NCI-H2196 treated with DMSO at 0.1 percent for 48 hours (cell line): Measurements from ENCODE around the gene TREX2.

Experiments
- DNase-seq: peaks from one replicate; lab custom pipeline; 2025; ENCODE audit not compliant: unreplicated experiment; lab: John Stamatoyannopoulos, UW

Gene TREX2

GRCh38 chrX:153445856-153446635, at the start of gene TREX2:
TREX2 (minus strand) TSS chrX:153446056; CDS start chrX:153445430, 626 bp downstream.
- DNase-seq, result no peak

GRCh38 chrX:153495362-153495751, 49.5 kb upstream of the TREX2 start:
- DNase-seq, result no peak

DNA sequence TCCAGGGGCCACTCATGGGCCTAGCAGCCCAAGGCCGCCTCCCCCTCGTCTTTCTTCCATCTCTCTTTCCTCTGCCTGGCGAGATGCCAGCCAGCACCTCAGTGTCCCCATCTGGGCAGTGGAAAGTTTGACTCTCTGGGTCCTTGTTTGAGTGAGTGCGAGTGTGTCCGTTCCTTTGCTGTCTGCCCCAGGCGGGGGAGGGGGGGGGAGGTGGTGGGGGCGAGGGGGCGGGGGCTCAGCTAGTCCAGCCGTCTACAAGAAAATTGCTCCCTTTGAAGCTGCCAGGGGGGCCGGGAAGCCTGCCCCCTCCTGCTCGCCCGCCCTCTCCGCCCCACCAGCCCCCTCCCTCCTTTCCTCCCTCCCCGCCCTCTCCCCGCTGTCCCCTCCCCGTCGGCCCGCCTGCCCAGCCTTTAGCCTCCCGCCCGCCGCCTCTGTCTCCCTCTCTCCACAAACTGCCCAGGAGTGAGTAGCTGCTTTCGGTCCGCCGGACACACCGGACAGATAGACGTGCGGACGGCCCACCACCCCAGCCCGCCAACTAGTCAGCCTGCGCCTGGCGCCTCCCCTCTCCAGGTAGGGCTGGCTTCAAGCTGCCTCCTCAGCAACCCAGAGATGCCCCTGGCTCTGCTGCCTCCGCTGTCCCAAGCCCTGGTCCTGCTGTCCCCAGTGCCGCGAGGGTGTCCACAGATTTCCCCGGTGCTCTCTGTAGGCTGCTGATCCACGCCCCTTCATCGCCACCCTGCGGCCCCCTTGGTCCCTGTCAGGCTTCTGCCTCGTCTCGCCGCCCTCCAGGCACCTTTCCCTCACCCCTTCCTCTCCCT, 48.9 kb upstream of the TREX2 start, which contains the start of gene BGN:
TSS of gene BGN (plus strand) at position 440 of the 821 bp plus-strand sequence. CDS start 9,652 bp downstream, outside the sequence.
- DNase-seq, result no peak

GRCh38 chrX:153494061-153494460, 48.2 kb upstream of the TREX2 start:
- DNase-seq, result no peak

DNA sequence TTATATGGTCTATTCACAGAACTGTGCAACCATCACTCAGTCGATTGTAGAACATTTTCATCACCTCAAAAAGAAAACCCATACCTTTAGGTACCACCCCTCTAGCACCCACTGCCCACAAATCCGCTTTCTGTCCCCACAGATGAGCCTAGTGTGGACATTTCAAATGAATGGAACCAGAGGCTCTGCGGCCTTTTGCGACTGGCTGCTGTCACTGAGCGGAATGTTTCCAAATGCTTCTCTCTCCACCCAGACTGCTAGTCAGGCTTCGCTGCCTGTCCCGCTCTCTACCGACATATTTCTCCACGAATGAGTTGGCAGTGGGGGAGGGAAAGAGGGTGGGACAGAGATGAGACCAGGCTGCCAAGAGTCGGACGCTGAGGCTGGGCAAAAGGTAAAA, 47.2 kb upstream of the TREX2 start:
- DNase-seq, result no peak

GRCh38 chrX:153492543-153492942, 46.7 kb upstream of the TREX2 start:
- no peak for DNase-seq

- DNase-seq, result no peak
Observed at GRCh38 chrX:153491918-153492317, 46.1 kb upstream of the TREX2 start.

- DNase-seq, result no peak
Observed at GRCh38 chrX:153491351-153491914, 45.6 kb upstream of the TREX2 start.

DNA sequence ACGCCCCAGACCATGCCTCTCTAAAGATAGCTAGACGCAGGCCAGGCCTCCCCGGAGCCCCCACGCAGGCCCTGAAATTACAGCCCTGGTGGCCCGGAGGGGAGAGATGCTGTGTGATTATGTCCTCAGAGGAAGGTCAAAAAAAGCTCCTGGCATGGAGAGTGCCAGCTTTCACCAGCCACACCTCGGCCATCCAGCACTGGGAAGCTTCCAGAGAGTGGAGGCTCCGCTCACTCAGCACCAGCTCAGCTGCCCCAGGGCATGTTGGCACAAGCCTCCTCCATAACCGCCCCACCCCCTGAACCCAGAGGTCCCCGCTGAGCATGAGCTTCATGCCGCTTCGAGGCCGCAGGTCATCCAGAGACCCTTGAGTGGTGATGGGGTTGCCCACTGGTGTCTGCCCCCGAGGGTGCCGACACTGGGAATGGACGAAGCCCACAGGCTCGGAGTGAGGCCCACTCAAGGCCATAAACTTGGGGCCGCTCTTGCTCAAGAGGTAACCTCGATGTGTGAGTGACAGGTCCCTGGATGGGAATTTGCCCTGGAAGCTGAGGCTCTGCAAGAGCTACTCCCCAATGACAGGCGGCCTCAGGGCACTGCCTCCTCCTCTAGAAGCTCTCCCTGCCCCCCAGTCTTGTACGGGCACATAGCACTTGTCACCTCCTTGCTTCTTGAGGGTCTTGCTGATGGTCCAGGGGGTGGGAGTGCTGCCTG, 44.5 kb upstream of the TREX2 start:
- DNase-seq, result no peak

GRCh38 chrX:153488231-153488914, 42.5 kb upstream of the TREX2 start:
- DNase-seq, result no peak

DNA sequence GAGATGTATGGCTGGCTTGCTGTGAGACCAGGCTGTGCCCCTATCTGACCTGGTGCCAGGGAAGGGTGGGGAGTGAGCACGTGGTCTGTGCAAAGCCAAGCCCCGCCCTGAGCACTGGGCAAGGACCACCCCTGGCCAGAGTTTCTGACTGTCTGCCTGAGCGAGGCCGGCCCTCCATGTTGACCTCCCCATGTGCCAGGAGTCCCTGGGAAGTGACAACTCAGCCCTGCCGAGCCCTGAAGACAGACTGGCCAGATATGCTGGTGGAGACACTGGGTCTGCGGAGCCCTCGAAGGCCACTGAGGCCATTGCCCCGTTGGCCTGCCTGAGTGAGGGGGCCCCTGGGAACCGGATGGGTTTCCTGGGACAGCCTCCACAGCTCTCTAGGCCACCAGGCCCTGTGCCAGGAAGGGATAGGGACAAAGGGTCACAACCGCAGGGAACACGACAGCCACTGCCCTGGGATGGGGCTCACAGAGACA, 41.8 kb upstream of the TREX2 start:
- no peak for DNase-seq

GRCh38 chrX:153486171-153486570, 40.3 kb upstream of the TREX2 start:
- DNase-seq, result no peak

- no peak for DNase-seq
Observed at GRCh38 chrX:153485396-153486080, 39.7 kb upstream of the TREX2 start.

DNA sequence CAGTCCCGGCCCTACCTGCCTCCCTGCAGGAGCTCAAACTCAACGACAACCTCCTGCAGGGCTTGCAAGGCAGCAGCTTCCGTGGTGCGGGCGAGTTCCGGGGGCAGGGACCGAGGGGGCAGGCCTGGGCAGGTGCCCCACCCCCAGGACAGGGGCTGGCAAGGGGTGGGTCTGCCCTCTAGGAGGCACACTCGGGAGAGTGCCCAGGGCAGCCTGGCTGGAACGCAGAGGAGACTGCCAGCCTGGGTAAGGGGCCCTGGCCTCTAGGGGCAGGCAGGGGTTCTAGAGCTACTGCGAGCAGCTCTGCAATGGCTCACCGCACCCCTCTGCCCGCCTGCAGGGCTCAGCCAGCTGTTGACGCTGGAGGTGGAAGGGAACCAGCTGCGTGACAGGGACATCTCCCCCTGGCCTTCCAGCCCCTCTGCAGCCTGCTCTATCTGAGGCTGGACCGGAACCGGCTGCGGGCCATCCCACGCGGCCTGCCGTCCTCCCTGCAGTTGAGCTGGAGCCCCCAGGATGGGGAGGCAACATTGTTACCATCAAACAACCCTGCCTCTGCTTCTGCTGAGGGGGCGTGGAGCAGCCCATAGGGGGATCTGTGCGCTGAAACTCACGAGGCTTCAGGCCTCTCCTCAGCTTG, 36.6 kb upstream of the TREX2 start:
- DNase-seq, result no peak

DNA sequence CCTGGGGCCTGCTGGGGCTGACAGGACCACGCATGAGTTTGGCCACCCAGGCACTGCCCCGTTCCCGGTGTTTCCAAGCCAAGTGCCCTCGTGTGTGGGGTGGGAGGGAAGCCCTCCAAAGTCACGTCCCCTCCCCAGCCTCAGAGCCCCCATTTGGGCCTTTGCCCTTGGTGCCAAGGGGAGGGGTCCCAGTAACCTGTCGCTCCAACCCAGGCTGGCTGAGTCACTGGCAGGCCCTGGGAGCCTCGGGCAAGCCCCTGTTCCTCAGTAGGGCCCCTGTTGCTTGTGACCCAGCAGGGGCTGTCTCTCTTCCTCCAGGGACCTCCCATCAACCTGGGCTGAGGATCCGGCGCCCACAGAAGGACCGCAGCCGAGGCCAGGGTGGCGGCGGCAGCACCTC, 35.2 kb upstream of the TREX2 start:
- DNase-seq, result no peak

GRCh38 chrX:153478746-153479145, 32.9 kb upstream of the TREX2 start:
- no peak for DNase-seq

DNA sequence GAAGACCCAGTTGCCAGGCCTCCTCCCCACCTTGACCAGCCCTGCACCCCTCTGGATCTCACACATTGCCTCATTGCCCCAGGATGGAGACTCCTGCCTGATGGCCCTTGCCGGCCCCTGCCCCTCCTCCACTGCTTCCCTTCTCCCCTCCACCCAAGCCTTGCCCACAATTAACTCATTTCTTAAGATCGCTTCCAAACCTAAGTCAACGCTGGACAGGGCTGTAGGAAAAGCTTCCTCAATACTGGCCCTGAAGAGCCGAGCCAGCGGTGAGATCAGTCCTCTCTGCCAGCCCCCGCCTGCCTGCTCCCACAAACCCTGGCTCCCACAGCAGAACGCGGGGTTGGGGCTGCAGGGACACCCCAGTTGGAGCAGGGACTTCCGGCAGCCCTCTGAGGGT, 32.0 kb upstream of the TREX2 start:
- DNase-seq, result no peak

GRCh38 chrX:153477364-153477857, 31.6 kb upstream of the TREX2 start:
- no peak for DNase-seq

DNA sequence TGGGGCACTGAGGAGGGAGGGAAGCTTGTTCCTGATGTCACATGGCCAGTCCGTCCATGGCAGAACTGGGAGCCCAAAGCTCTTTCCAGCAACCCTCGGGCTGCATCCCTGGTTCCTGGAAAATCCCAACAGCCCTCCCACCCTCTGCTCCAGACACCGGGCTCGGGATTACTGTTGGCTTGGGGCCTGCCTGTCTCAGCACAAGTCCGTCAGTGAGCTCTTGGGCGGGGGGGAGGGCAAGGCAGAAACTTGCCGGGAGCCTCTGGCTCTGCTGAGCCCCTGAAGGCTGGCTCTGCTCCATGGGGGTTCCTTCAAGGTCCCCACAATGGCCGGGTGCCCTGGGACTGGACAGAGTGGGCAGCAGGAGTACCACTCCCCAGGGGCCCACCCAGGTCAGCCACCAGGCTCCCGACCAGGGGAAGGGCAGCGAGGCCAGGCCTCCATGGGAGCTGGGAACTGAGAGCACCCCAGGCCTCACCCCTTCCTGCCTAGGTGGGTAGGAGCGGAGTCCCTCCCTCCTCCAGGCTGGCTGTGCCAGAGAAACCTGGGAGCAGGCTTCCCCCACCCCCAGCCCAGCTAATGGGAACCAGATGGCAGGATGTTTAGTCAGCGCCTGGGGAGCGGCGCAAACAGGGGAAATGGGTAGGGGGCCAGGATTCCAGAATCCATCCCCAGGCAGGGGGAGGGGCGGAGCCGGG, 31.0 kb upstream of the TREX2 start:
- no peak for DNase-seq
